GM18873 (cell line): ENCODE measurements around the gene ANKRD60.

Experiments used
- ATAC-seq: cut with Tn5 transposase; IDR thresholded peaks from one replicate; pipeline ENCODE4 v1.9.1; 2021; ENCODE audit warnings: mild to moderate bottlenecking, moderate library complexity, moderate number of reproducible peaks; ENCODE audit not compliant: unreplicated experiment, low FRiP score

The ANKRD60 gene

GRCh38 chr20:58228484-58229197 is at the start of gene ANKRD60:
ANKRD60 (minus strand) TSS chr20:58228653; CDS start chr20:58228653, 0 bp downstream.
- ATAC-seq, result no peak

- no peak for ATAC-seq
Measured at GRCh38 chr20:58277578-58278472, 49.4 kb upstream of the ANKRD60 start.

GRCh38 chr20:58277107-58277506 is 48.7 kb upstream of the ANKRD60 start:
- no peak for ATAC-seq

- no peak for ATAC-seq
Measured at GRCh38 chr20:58274384-58274783, 45.9 kb upstream of the ANKRD60 start.

GRCh38 chr20:58271606-58272351 is 43.3 kb upstream of the ANKRD60 start:
- no peak for ATAC-seq

GRCh38 chr20:58268936-58269619 is 40.6 kb upstream of the ANKRD60 start:
- ATAC-seq, result no peak

GRCh38 chr20:58268421-58268821 is 40.0 kb upstream of the ANKRD60 start:
- ATAC-seq, result no peak

- ATAC-seq, result no peak
Measured at GRCh38 chr20:58267389-58268215, 39.1 kb upstream of the ANKRD60 start.

- ATAC-seq, result no peak
Measured at GRCh38 chr20:58264271-58264670, 35.8 kb upstream of the ANKRD60 start.

GRCh38 chr20:58261660-58262059 is 33.2 kb upstream of the ANKRD60 start:
- ATAC-seq, result no peak

- no peak for ATAC-seq
Measured at GRCh38 chr20:58260006-58260405, 31.6 kb upstream of the ANKRD60 start.

- ATAC-seq, result no peak
Measured at GRCh38 chr20:58256842-58257241, 28.4 kb upstream of the ANKRD60 start.

- ATAC-seq, result no peak
Measured at GRCh38 chr20:58256307-58256706, 27.9 kb upstream of the ANKRD60 start.

- no peak for ATAC-seq
Measured at GRCh38 chr20:58254890-58255289, 26.4 kb upstream of the ANKRD60 start.

- no peak for ATAC-seq
Measured at GRCh38 chr20:58251979-58252591, 23.6 kb upstream of the ANKRD60 start.

- no peak for ATAC-seq
Measured at GRCh38 chr20:58251348-58251978, 23.0 kb upstream of the ANKRD60 start.

- ATAC-seq, result no peak
Measured at GRCh38 chr20:58246346-58246745, 17.9 kb upstream of the ANKRD60 start.

- ATAC-seq, result no peak
Measured at GRCh38 chr20:58245931-58246330, 17.5 kb upstream of the ANKRD60 start.
